ENCODE measurements around the gene MRPS30.
"Not testable (repeated sequence)": the region's sequence is repeated elsewhere in the genome, so short reads cannot be mapped to it uniquely, and the experiment has no call there.

Gene MRPS30

GRCh38 chr5:44808435-44809214 lies at the start of gene MRPS30:
MRPS30 (plus strand) TSS chr5:44808947; CDS start chr5:44808963, 16 bp downstream.
- Mint-ChIP-seq H3K27me3 (peaks cover 2% of the 10 kb centered on the region), H3K9me3 (ENCODE audit: low read depth) (no peaks in the 10 kb centered on the region), H3K36me3 (peaks cover 6% of the 10 kb centered on the region), H3K4me1 (ENCODE audit: low read depth) (peaks cover 30% of the 10 kb centered on the region), H3K4me3 (peak within 1 kb of the TSS; percentile 99), H3K27ac (peak within 1 kb of the TSS; percentile 98)

- H3K27ac Mint-ChIP-seq = no peak overlapping the region
- H3K4me1 Mint-ChIP-seq (ENCODE audit: low read depth) = no peaks in the 10 kb centered on the region
- no peak overlapping the region for H3K4me3 Mint-ChIP-seq
- peaks cover 17% of the 10 kb centered on the region for H3K27me3 Mint-ChIP-seq
- no peaks in the 10 kb centered on the region for H3K36me3 Mint-ChIP-seq
- H3K9me3 Mint-ChIP-seq (ENCODE audit: low read depth) = no peaks in the 10 kb centered on the region
Observed at GRCh38 chr5:44769200-44769876, 39.4 kb upstream of the MRPS30 start.

GRCh38 chr5:44769877-44770209 lies 38.9 kb upstream of the MRPS30 start:
- peaks cover 17% of the 10 kb centered on the region for H3K27me3 Mint-ChIP-seq
- H3K27ac Mint-ChIP-seq = no peak overlapping the region
- H3K36me3 Mint-ChIP-seq = no peaks in the 10 kb centered on the region
- H3K9me3 Mint-ChIP-seq (ENCODE audit: low read depth) = no peaks in the 10 kb centered on the region
- no peak overlapping the region for H3K4me3 Mint-ChIP-seq
- H3K4me1 Mint-ChIP-seq (ENCODE audit: low read depth) = no peaks in the 10 kb centered on the region

DNA sequence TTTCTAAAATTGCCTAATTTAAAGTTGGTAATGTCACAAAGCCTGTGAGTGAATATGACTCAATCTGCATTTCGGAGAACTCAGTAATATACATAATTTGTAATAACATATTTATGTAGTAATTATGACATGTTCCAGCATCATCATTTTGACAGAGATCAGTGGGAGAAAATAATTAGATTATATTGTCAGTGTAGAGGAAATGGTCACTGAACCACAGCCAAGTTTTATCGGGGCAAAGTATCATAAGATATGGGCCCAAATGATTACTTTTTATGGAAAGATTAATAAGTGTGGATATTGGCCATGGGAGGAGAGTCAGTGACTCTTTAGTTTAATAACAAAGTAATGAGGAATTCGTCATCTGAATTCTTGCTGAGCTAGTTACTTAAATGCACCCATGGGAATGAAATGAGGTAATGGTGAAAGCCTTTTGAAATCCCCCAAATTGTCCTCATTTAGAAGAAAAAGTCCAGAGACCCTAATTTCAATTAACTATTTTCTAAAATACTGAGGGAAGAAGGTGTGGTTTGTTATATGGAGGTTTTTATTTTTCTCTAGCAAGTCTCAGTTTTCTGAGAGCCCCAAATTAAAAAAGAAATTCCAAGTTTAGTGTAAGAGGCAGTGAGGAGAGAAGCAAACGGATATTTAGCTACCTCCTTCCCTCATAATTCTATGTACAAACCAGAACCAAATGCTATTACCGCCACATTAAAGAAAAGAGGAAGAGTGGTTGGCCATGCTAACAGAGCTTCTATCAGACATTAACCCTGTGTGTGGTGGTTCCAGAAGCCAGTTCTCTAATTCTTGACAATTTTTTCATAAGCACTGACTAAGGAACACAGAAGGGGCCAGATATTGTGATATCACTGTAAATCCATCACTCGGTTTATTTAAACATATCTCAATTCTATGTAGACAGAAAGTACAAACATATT lies 37.7 kb upstream of the MRPS30 start:
- no peaks in the 10 kb centered on the region for H3K36me3 Mint-ChIP-seq
- H3K27ac Mint-ChIP-seq = no peak overlapping the region
- no peaks in the 10 kb centered on the region for H3K4me1 Mint-ChIP-seq (ENCODE audit: low read depth)
- H3K4me3 Mint-ChIP-seq = no peak overlapping the region
- peaks cover 17% of the 10 kb centered on the region for H3K27me3 Mint-ChIP-seq
- H3K9me3 Mint-ChIP-seq (ENCODE audit: low read depth) = no peaks in the 10 kb centered on the region

GRCh38 chr5:44772397-44772796 lies 36.4 kb upstream of the MRPS30 start:
- peaks cover 15% of the 10 kb centered on the region for H3K27me3 Mint-ChIP-seq
- H3K36me3 Mint-ChIP-seq; H3K4me1 Mint-ChIP-seq (ENCODE audit: low read depth); H3K4me3 Mint-ChIP-seq; H3K9me3 Mint-ChIP-seq (ENCODE audit: low read depth); H3K27ac Mint-ChIP-seq: not testable (repeated sequence)

DNA sequence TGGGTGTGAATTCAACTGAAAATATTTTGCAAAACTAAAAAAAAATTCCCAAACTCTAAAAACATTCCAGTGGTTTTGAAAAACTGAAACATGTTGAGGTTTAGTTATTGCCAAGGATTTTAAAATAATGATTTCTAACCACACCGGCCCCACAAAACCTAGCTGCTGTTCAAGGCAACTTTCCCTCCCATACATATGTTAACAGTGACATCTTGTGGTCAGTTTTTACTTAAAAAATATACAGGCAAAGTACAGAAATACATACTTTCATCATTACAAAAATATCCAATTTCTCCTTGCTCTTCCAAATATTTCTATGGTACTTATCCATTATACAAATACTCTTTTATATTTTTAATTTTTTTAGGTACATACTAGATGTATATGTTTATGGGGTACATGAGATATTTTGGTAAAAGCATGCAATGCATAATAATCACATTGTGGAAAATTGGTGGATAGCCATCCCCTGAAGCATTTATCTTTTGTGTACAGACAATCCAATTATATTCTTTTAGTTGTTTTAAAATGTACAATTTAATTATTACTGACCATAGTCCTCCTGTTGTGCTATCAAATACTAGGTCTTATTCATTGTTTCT lies 34.4 kb upstream of the MRPS30 start:
- no peak overlapping the region for H3K4me3 Mint-ChIP-seq
- no peak overlapping the region for H3K27ac Mint-ChIP-seq
- H3K4me1 Mint-ChIP-seq (ENCODE audit: low read depth) = no peaks in the 10 kb centered on the region
- H3K36me3 Mint-ChIP-seq = no peaks in the 10 kb centered on the region
- peaks cover 15% of the 10 kb centered on the region for H3K27me3 Mint-ChIP-seq
- no peaks in the 10 kb centered on the region for H3K9me3 Mint-ChIP-seq (ENCODE audit: low read depth)

DNA sequence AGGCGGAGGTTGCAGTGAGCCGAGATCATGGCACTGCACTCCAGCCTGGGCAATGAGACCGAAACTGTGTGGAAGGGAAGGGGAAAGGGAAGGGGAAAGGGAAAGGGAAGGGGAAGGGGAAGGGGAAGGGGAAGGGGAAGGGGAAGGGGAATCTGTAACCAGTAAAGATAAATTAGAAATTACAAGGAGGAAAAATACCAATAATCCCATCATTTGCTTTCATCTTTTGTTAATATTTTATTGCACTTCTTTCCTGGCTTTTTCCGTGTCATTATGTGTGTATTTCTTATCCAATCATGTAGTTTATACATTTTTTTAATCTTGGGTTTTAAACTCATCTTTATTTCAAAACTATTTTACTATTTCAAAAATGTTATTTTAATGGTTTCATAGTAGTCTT lies 29.6 kb upstream of the MRPS30 start:
- Mint-ChIP-seq H3K36me3 (no peaks in the 10 kb centered on the region), H3K27me3 (no peaks in the 10 kb centered on the region), H3K9me3 (ENCODE audit: low read depth) (no peaks in the 10 kb centered on the region)

GRCh38 chr5:44783634-44784315 lies 25.0 kb upstream of the MRPS30 start:
- Mint-ChIP-seq H3K36me3 (peaks cover 2% of the 10 kb centered on the region), H3K9me3 (ENCODE audit: low read depth) (peaks cover 3% of the 10 kb centered on the region), H3K4me1 (ENCODE audit: low read depth) (no peaks in the 10 kb centered on the region), H3K4me3 (no peak overlapping the region), H3K27me3 (peaks cover 1% of the 10 kb centered on the region), H3K27ac (no peak overlapping the region)

More for the DNA sequence above, 29.6 kb upstream of the MRPS30 start:
- no peak overlapping the region for H3K27ac Mint-ChIP-seq
- H3K4me3 Mint-ChIP-seq = no peak overlapping the region
- H3K4me1 Mint-ChIP-seq (ENCODE audit: low read depth) = no peaks in the 10 kb centered on the region

GRCh38 chr5:44787731-44788130 lies 21.0 kb upstream of the MRPS30 start:
- H3K4me1 Mint-ChIP-seq (ENCODE audit: low read depth) = no peaks in the 10 kb centered on the region
- peaks cover 5% of the 10 kb centered on the region for H3K36me3 Mint-ChIP-seq
- H3K27ac Mint-ChIP-seq = no peak overlapping the region
- no peak overlapping the region for H3K4me3 Mint-ChIP-seq
- peaks cover 4% of the 10 kb centered on the region for H3K27me3 Mint-ChIP-seq
- peaks cover 10% of the 10 kb centered on the region for H3K9me3 Mint-ChIP-seq (ENCODE audit: low read depth)

DNA sequence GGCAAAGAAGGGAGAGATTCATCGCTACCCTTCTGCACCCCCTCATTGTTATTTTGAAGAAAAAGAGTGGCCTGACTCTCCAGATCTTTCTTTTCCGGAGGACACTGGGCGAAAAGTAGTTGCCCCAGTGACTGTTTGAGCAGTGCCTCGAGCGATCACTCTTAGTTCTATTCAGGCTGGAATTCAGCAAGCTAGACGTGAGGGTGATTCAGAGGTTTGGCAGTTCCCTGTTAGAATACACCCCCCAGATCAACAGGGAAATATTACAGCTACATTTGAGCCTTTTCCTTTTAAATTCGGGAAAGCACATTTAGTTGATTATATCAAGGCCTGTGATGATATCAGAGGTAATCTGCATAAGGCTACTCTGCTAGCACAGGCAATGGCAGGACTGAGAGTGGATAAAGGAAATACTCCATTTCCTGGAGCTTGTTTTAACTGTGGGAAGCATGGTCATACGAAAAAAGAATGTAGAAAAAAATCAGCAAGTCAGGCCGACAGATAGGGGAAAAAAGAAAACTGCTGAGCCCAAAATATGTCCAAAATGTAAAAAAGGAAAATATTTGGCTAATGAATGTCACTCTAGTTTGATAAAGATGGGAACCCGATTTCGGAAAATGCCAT lies 19.3 kb upstream of the MRPS30 start:
- not testable (repeated sequence) for H3K4me1 Mint-ChIP-seq (ENCODE audit: low read depth); H3K27ac Mint-ChIP-seq; H3K4me3 Mint-ChIP-seq; H3K27me3 Mint-ChIP-seq
- H3K36me3 Mint-ChIP-seq = peaks cover 13% of the 10 kb centered on the region
- peaks cover 19% of the 10 kb centered on the region for H3K9me3 Mint-ChIP-seq (ENCODE audit: low read depth)

GRCh38 chr5:44792031-44792673 lies 16.6 kb upstream of the MRPS30 start:
- H3K36me3 Mint-ChIP-seq = peaks cover 13% of the 10 kb centered on the region
- not testable (repeated sequence) for H3K27ac Mint-ChIP-seq; H3K27me3 Mint-ChIP-seq; H3K4me1 Mint-ChIP-seq (ENCODE audit: low read depth); H3K4me3 Mint-ChIP-seq
- H3K9me3 Mint-ChIP-seq (ENCODE audit: low read depth) = peaks cover 28% of the 10 kb centered on the region

GRCh38 chr5:44794371-44794770 lies 14.4 kb upstream of the MRPS30 start:
- Mint-ChIP-seq H3K4me3 (no peak overlapping the region), H3K4me1 (ENCODE audit: low read depth) (no peaks in the 10 kb centered on the region), H3K27ac (no peak overlapping the region), H3K9me3 (ENCODE audit: low read depth) (peaks cover 25% of the 10 kb centered on the region), H3K36me3 (peaks cover 8% of the 10 kb centered on the region), H3K27me3 (peaks cover 1% of the 10 kb centered on the region)

- H3K9me3 Mint-ChIP-seq (ENCODE audit: low read depth) = peaks cover 25% of the 10 kb centered on the region
- H3K27me3 Mint-ChIP-seq = peaks cover 1% of the 10 kb centered on the region
- peaks cover 8% of the 10 kb centered on the region for H3K36me3 Mint-ChIP-seq
- H3K4me1 Mint-ChIP-seq (ENCODE audit: low read depth) = no peaks in the 10 kb centered on the region
- H3K4me3 Mint-ChIP-seq = no peak overlapping the region
- no peak overlapping the region for H3K27ac Mint-ChIP-seq
Observed at GRCh38 chr5:44795496-44795895, 13.3 kb upstream of the MRPS30 start.
